Fibroblast of lung (primary cell): ENCODE measurements around the gene TMC5. TPM values are rescaled to one million over a fixed set of nuclear protein-coding genes. Genes with fewer than 3 reads are reported as not detected.

Source experiments
- DNase-seq, 2 donors: peaks; one replicate each; pipeline versions ENCODE4 v3.0.0 to v3.0.0-alpha.2; 2010; ENCODE audit warnings: low read depth in 2 of 2
- H2AFZ ChIP-seq: 2 replicates; pipeline ENCODE4 v1.5.1; 2012; ENCODE audit warnings: low read length, control low read depth, inconsistent platforms
- H3K27ac ChIP-seq: 2 replicates; pipeline ENCODE4 v1.5.1; 2011; ENCODE audit warnings: low read length, control low read depth; ENCODE audit not compliant: insufficient read depth
- H3K27me3 ChIP-seq: 2 replicates; pipeline ENCODE4 v1.5.1; 2011; ENCODE audit warnings: mild to moderate bottlenecking, low read length; ENCODE audit not compliant: control insufficient read depth, insufficient read depth
- H3K36me3 ChIP-seq: 2 replicates; pipeline ENCODE4 v1.5.1; 2011; ENCODE audit warnings: low read length; ENCODE audit not compliant: control insufficient read depth, insufficient read depth
- H3K4me1 ChIP-seq: 2 replicates; pipeline ENCODE4 v1.5.1; 2011; ENCODE audit warnings: low read length; ENCODE audit not compliant: control insufficient read depth, insufficient read depth; ENCODE audit errors: extremely low read depth
- H3K4me2 ChIP-seq: 2 replicates; pipeline ENCODE4 v1.5.1; 2011; ENCODE audit warnings: low read length, control low read depth; ENCODE audit not compliant: insufficient read depth; ENCODE audit errors: extremely low read depth
- H3K4me3 ChIP-seq, 4 experiments: fragments of 200-600 bp in 1 of 4; sonication (generic) in 1 of 4; replicated peaks in 1 of 4; 2 replicates each; pipeline ENCODE4 v1.5.1; 2011 to 2016; ENCODE audit warnings: low read length in 4 of 4, low read depth in 3 of 4, mild to moderate bottlenecking in 3 of 4, control low read depth in 2 of 4, inconsistent platforms in 1 of 4, mixed read lengths in 1 of 4; ENCODE audit not compliant: insufficient read depth in 1 of 4; ENCODE audit errors: control extremely low read depth in 1 of 4
- H3K79me2 ChIP-seq: 2 replicates; pipeline ENCODE4 v1.5.1; 2012; ENCODE audit warnings: mild to moderate bottlenecking, low read length, inconsistent platforms; ENCODE audit not compliant: control insufficient read depth, insufficient read depth
- H3K9ac ChIP-seq: 2 replicates; pipeline ENCODE4 v1.5.1; 2011; ENCODE audit warnings: mild to moderate bottlenecking, low read length, control low read depth; ENCODE audit not compliant: insufficient read depth
- H3K9me3 ChIP-seq: 2 replicates; pipeline ENCODE4 v1.5.1; 2012; ENCODE audit warnings: low read depth, low read length; ENCODE audit not compliant: control insufficient read depth, insufficient read depth
- H4K20me1 ChIP-seq: 2 replicates; pipeline ENCODE4 v1.5.1; 2011; ENCODE audit warnings: low read length; ENCODE audit not compliant: control insufficient read depth, insufficient read depth; ENCODE audit errors: extremely low read depth
- CTCF ChIP-seq, 2 donors: IDR thresholded peaks in 1 of 2; conservative IDR thresholded peaks in 1 of 2; 1 replicate in 1 of 2; 2 replicates in 1 of 2; pipeline ENCODE4 v1.5.1; 2011 to 2012; ENCODE audit warnings: low read length in 2 of 2, control low read depth in 1 of 2, inconsistent platforms in 1 of 2, low read depth in 1 of 2, mild to moderate bottlenecking in 1 of 2
- EZH2 ChIP-seq: IDR thresholded peaks from 2 replicates; pipeline ENCODE4 v1.5.1; 2012; ENCODE audit warnings: low read length, control low read depth, mild to moderate bottlenecking; ENCODE audit errors: missing control alignments
- polyA plus RNA-seq, 2 donors: library from polyadenylated mRNA; depleted of rRNA in 1 of 2; stranded (reverse) in 1 of 2; unstranded in 1 of 2; fragments of >200 nt; gene quantifications; 2 replicates each; pipeline ENCODE4 v1.2.1, GENCODE V29; 2011 to 2012; ENCODE audit warnings: missing spikeins in 1 of 2
- total RNA-seq: library from RNA; depleted of rRNA; stranded (reverse); fragments of >200 nt; gene quantifications from 2 replicates; pipeline ENCODE4 v1.2.1, GENCODE V29; 2014

Gene TMC5
- total and polyA plus RNA-seq, 2 donors (not counting 1 experiment from before 2014, with no cell fraction given), result not detected

- Histone ChIP-seq H3K4me3 (no peak overlapping the region), H3K9ac (no peak overlapping the region), H2AFZ (no peak overlapping the region), H3K79me2 (no peaks in the 10 kb centered on the region), H3K4me1 (no peaks in the 10 kb centered on the region), H3K4me2 (no peak overlapping the region), H4K20me1 (no peaks in the 10 kb centered on the region), H3K27me3 (no peaks in the 10 kb centered on the region), H3K9me3 (no peaks in the 10 kb centered on the region), H3K36me3 (no peaks in the 10 kb centered on the region), H3K27ac (no peak overlapping the region)
- TF ChIP-seq CTCF (conservative IDR thresholded peaks at IDR 0.05 in 1 of 2, IDR thresholded peaks at IDR 0.05 in 1 of 2; ENCODE audit: low read depth in 1 of 2, low read length in 2 of 2) (no peak), EZH2 (no peak)
- no peak for DNase-seq
Observed at GRCh38 chr16:19380328-19380727, 37.4 kb upstream of the TMC5 start.

- Histone ChIP-seq H2AFZ (no peak overlapping the region), H3K27ac (no peak overlapping the region), H3K4me1 (no peaks in the 10 kb centered on the region), H3K36me3 (no peaks in the 10 kb centered on the region), H3K4me3 (no peak overlapping the region), H3K27me3 (no peaks in the 10 kb centered on the region), H3K4me2 (no peak overlapping the region), H3K79me2 (no peaks in the 10 kb centered on the region), H3K9ac (no peak overlapping the region), H3K9me3 (no peaks in the 10 kb centered on the region), H4K20me1 (no peaks in the 10 kb centered on the region)
- no peak for DNase-seq
- no peak for TF ChIP-seq CTCF (conservative IDR thresholded peaks at IDR 0.05 in 1 of 2, IDR thresholded peaks at IDR 0.05 in 1 of 2; ENCODE audit: low read depth in 1 of 2, low read length in 2 of 2)
- TF ChIP-seq EZH2, result no peak
Observed at GRCh38 chr16:19382084-19382801, 35.4 kb upstream of the TMC5 start.

- DNase-seq, result no peak
- TF ChIP-seq CTCF (conservative IDR thresholded peaks at IDR 0.05 in 1 of 2, IDR thresholded peaks at IDR 0.05 in 1 of 2; ENCODE audit: low read depth in 1 of 2, low read length in 2 of 2) (no peak), EZH2 (no peak)
Observed at GRCh38 chr16:19382887-19383816, 34.5 kb upstream of the TMC5 start.

More at GRCh38 chr16:19382887-19383816, 34.5 kb upstream of the TMC5 start:
- Histone ChIP-seq H2AFZ (no peak overlapping the region), H3K9ac (no peak overlapping the region), H3K79me2 (no peaks in the 10 kb centered on the region), H3K27ac (no peak overlapping the region), H3K4me3 (no peak overlapping the region), H3K4me2 (no peak overlapping the region), H3K9me3 (no peaks in the 10 kb centered on the region), H3K4me1 (no peaks in the 10 kb centered on the region), H3K27me3 (no peaks in the 10 kb centered on the region), H4K20me1 (no peaks in the 10 kb centered on the region), H3K36me3 (no peaks in the 10 kb centered on the region)
